IMR-90 (cell line): ENCODE data around the gene RNF186. TPM values are rescaled to one million over a fixed set of nuclear protein-coding genes. Genes with fewer than 3 reads are reported as not detected.

ENCODE experiments used
- ATAC-seq: fragments of 200-7000 bp; cut with Tn5 transposase; 2 replicates; pipeline ENCODE4 v1.9.1; 2020; ENCODE audit warnings: low read depth, mild to moderate bottlenecking, moderate library complexity
- BruUV-seq: library from RNA; stranded (reverse); fragments of 400-500 nt; replicated peaks from 2 replicates; lab custom pipeline; 2021; lab: Mats Ljungman, UMichigan
- CTCF ChIA-PET: fragments of 300-600 bp; formaldehyde crosslinking; extraction: SDS; loops from one replicate; lab custom pipeline; 2021; ENCODE audit warnings: antibody characterized with exemption; lab: Yijun Ruan, JAX
- POLR2A ChIA-PET: fragments of 300-600 bp; sonication (Branson Sonifier 250); formaldehyde crosslinking; loops from one replicate; lab custom pipeline; 2022; ENCODE audit warnings: antibody characterized with exemption; ENCODE audit not compliant: unreplicated experiment; lab: Charles Lee
- DNase-seq: peaks from one replicate; pipeline ENCODE4 v3.0.0; 2013
- H2AFZ ChIP-seq: replicated peaks from 2 replicates; pipeline ENCODE3; 2013; ENCODE audit warnings: low read length, mild to moderate bottlenecking; ENCODE audit not compliant: poor library complexity
- H2AK5ac ChIP-seq: 2 replicates; pipeline ENCODE4 v1.6.1; 2013; ENCODE audit warnings: low read depth, low read length, inconsistent platforms
- H2AK9ac ChIP-seq: replicated peaks from 2 replicates; pipeline ENCODE3; 2013; ENCODE audit warnings: mild to moderate bottlenecking, low read depth, low read length, moderate library complexity; ENCODE audit not compliant: poor library complexity
- H2BK120ac ChIP-seq: 2 replicates; pipeline ENCODE4 v1.6.1; 2013; ENCODE audit warnings: low read depth, low read length, inconsistent platforms
- H2BK15ac ChIP-seq: 3 replicates; pipeline ENCODE4 v1.6.1; 2013; ENCODE audit warnings: low read depth, low read length, inconsistent platforms
- H2BK20ac ChIP-seq: 2 replicates; pipeline ENCODE4 v1.6.1; 2013; ENCODE audit warnings: low read depth, mild to moderate bottlenecking, inconsistent platforms, low read length, moderate library complexity
- H2BK5ac ChIP-seq: 2 replicates; pipeline ENCODE4 v1.6.1; 2013; ENCODE audit warnings: mild to moderate bottlenecking, low read depth, low read length, inconsistent platforms; ENCODE audit not compliant: poor library complexity, severe bottlenecking
- H3K14ac ChIP-seq: replicated peaks from 2 replicates; pipeline ENCODE4 v1.6.1; 2013; ENCODE audit warnings: low read depth, low read length, inconsistent platforms
- H3K18ac ChIP-seq: 2 replicates; pipeline ENCODE4 v1.6.1; 2013; ENCODE audit warnings: low read depth, low read length, control low read depth
- H3K23ac ChIP-seq: 2 replicates; pipeline ENCODE4 v1.6.1; 2013; ENCODE audit warnings: low read depth, low read length, inconsistent platforms
- H3K27ac ChIP-seq: 2 replicates; pipeline ENCODE4 v1.5.1; 2013; ENCODE audit warnings: mild to moderate bottlenecking, control low read depth, low read length; ENCODE audit not compliant: insufficient read depth
- H3K27me3 ChIP-seq: 2 replicates; pipeline ENCODE4 v1.6.1; 2013; ENCODE audit warnings: low read length; ENCODE audit not compliant: control insufficient read depth, insufficient read depth
- H3K36me3 ChIP-seq: 2 replicates; pipeline ENCODE4 v1.6.1; 2013; ENCODE audit warnings: low read length, mixed read lengths; ENCODE audit not compliant: control insufficient read depth, insufficient read depth
- H3K4ac ChIP-seq: 2 replicates; pipeline ENCODE4 v1.6.1; 2013; ENCODE audit warnings: low read depth, low read length, inconsistent platforms
- H3K4me1 ChIP-seq: 2 replicates; pipeline ENCODE4 v1.6.1; 2013; ENCODE audit warnings: low read length, mixed read lengths; ENCODE audit not compliant: control insufficient read depth, insufficient read depth
- H3K4me2 ChIP-seq: 2 replicates; pipeline ENCODE4 v1.6.1; 2013; ENCODE audit warnings: low read depth, mild to moderate bottlenecking, control low read depth, low read length, moderate library complexity
- H3K4me3 ChIP-seq: 2 replicates; pipeline ENCODE4 v1.5.1; 2013; ENCODE audit warnings: low read depth, mild to moderate bottlenecking, control low read depth, low read length, moderate library complexity; ENCODE audit not compliant: insufficient read depth
- H3K56ac ChIP-seq: 2 replicates; pipeline ENCODE4 v1.6.1; 2013; ENCODE audit warnings: low read length, inconsistent platforms; ENCODE audit not compliant: insufficient read depth; ENCODE audit errors: extremely low read depth
- H3K79me1 ChIP-seq, 2 experiments: 2 replicates each; pipeline ENCODE4 v1.6.1; 2013; ENCODE audit warnings: low read length in 2 of 2, inconsistent platforms in 1 of 2, low read depth in 1 of 2
- H3K9ac ChIP-seq: 2 replicates; pipeline ENCODE4 v1.6.1; 2013; ENCODE audit warnings: low read depth, low read length, control low read depth
- H3K9me1 ChIP-seq: 2 replicates; pipeline ENCODE4 v1.6.1; 2013; ENCODE audit warnings: low read length, inconsistent platforms; ENCODE audit not compliant: insufficient read depth
- H3K9me3 ChIP-seq: 2 replicates; pipeline ENCODE4 v1.6.1; 2013; ENCODE audit warnings: low read length; ENCODE audit not compliant: control insufficient read depth, insufficient read depth
- H4K20me1 ChIP-seq: 2 replicates; pipeline ENCODE4 v1.6.1; 2013; ENCODE audit warnings: low read length, inconsistent platforms; ENCODE audit not compliant: insufficient read depth
- H4K5ac ChIP-seq: 2 replicates; pipeline ENCODE4 v1.6.1; 2013; ENCODE audit warnings: mild to moderate bottlenecking, low read depth, low read length, control low read depth
- H4K8ac ChIP-seq, 2 experiments: 2 replicates each; pipeline ENCODE4 v1.6.1; 2013; ENCODE audit warnings: low read depth in 2 of 2, low read length in 2 of 2, control low read depth in 1 of 2, inconsistent platforms in 1 of 2
- H4K91ac ChIP-seq: 2 replicates; pipeline ENCODE4 v1.6.1; 2013; ENCODE audit warnings: low read depth, low read length, inconsistent platforms; ENCODE audit not compliant: insufficient read depth
- BHLHE40 ChIP-seq: fragments of 150-350 bp; IDR thresholded peaks from 2 replicates; pipeline ENCODE4 v1.6.1; 2016; ENCODE audit warnings: mild to moderate bottlenecking, low read depth, low read length
- CEBPB ChIP-seq: IDR thresholded peaks from 2 replicates; pipeline ENCODE4 v1.6.1; 2012; ENCODE audit warnings: low read depth, low read length, improper control_type of control experiment
- CHD1 ChIP-seq: IDR thresholded peaks from 2 replicates; pipeline ENCODE4 v1.6.1; 2012; ENCODE audit warnings: low read depth, low read length, improper control_type of control experiment
- ELK1 ChIP-seq: fragments of 150-350 bp; IDR thresholded peaks from 2 replicates; pipeline ENCODE4 v1.6.1; 2016; ENCODE audit warnings: low read depth, mild to moderate bottlenecking, low read length, moderate library complexity, borderline replicate concordance
- FOS ChIP-seq: fragments of 150-350 bp; IDR thresholded peaks from 2 replicates; pipeline ENCODE4 v1.6.1; 2016; ENCODE audit warnings: low read depth, low read length
- MAFK ChIP-seq: IDR thresholded peaks from 2 replicates; pipeline ENCODE4 v1.6.1; 2012; ENCODE audit warnings: low read depth, low read length, improper control_type of control experiment
- MAZ ChIP-seq: IDR thresholded peaks from 2 replicates; pipeline ENCODE4 v1.6.1; 2012; ENCODE audit warnings: low read depth, mild to moderate bottlenecking, low read length, improper control_type of control experiment, moderate library complexity, borderline replicate concordance
- MXI1 ChIP-seq: IDR thresholded peaks from 2 replicates; pipeline ENCODE4 v1.6.1; 2012; ENCODE audit warnings: low read depth, mild to moderate bottlenecking, low read length, moderate library complexity, borderline replicate concordance
- NFE2L2 ChIP-seq: fragments of 150-350 bp; IDR thresholded peaks from 2 replicates; pipeline ENCODE4 v1.6.1; 2016; ENCODE audit warnings: low read depth, mild to moderate bottlenecking, low read length
- POLR2A ChIP-seq: IDR thresholded peaks from 2 replicates; pipeline ENCODE4 v1.6.1; 2012; ENCODE audit warnings: mild to moderate bottlenecking, low read depth, low read length
- RAD21 ChIP-seq: IDR thresholded peaks from 2 replicates; pipeline ENCODE4 v1.6.1; 2012; ENCODE audit warnings: low read length, improper control_type of control experiment
- RCOR1 ChIP-seq: IDR thresholded peaks from 2 replicates; pipeline ENCODE4 v1.6.1; 2012; ENCODE audit warnings: mild to moderate bottlenecking, low read length, improper control_type of control experiment; ENCODE audit not compliant: insufficient replicate concordance
- RFX5 ChIP-seq: IDR thresholded peaks from 2 replicates; pipeline ENCODE4 v1.8.0; 2012; ENCODE audit warnings: low read depth, mild to moderate bottlenecking, low read length, moderate library complexity
- SMC3 ChIP-seq: fragments of 150-350 bp; IDR thresholded peaks from 2 replicates; pipeline ENCODE4 v1.6.1; 2016; ENCODE audit warnings: low read depth, mild to moderate bottlenecking, antibody characterized with exemption, low read length, moderate library complexity
- dilution Hi-C: fragments of 300-500 bp; cut with HindIII; formaldehyde crosslinking; loops from one replicate; pipeline ENCODE4 v1.14.3; 2018; ENCODE audit warnings: low sequenced_read_pairs; ENCODE audit not compliant: unreplicated experiment
- in situ Hi-C: fragments of 300-500 bp; cut with MboI; formaldehyde crosslinking; loops from 3 replicates; pipeline ENCODE4 v1.14.3; 2019; ENCODE audit warnings: low sequenced_read_pairs, inconsistent platforms, mixed read lengths
- intact Hi-C: fragments of 100-400 bp; cut with micrococcal nuclease; formaldehyde crosslinking; loops from 2 replicates; pipeline ENCODE4 v1.10.0; 2022
- polyA plus RNA-seq, 3 experiments: library from polyadenylated mRNA; depleted of rRNA; stranded (reverse); fragments of >200 nt; gene quantifications; 2 replicates each; pipeline ENCODE4 v1.2.3, GENCODE V29; 2012; ENCODE audit warnings: low replicate concordance in 1 of 3
- total RNA-seq: library from RNA; depleted of rRNA; stranded (reverse); fragments of >200 nt; gene quantifications from 2 replicates; pipeline ENCODE4 v1.2.3, GENCODE V29; 2012
- TF ChIP-seq, protein P1 (sequence below): conservative IDR thresholded peaks from 2 replicates; pipeline ENCODE4 v1.5.1; 2012; ENCODE audit warnings: mild to moderate bottlenecking, low read depth, low read length, improper control_type of control experiment
- TF ChIP-seq, protein P2 (sequence below): fragments of 150-350 bp; IDR thresholded peaks from 2 replicates; pipeline ENCODE4 v1.6.1; 2017; ENCODE audit warnings: mild to moderate bottlenecking, antibody characterized with exemption, low read length, low read depth

The RNF186 gene
- total and polyA plus RNA-seq, 2 of the 4 experiments (the other 2 are of a cell fraction), result not detected

- Histone ChIP-seq H3K14ac (no peak overlapping the region), H2BK120ac (no peak overlapping the region), H3K4me1 (no peaks in the 10 kb centered on the region), H4K8ac (no peak overlapping the region), H3K18ac (no peak overlapping the region), H2BK5ac (no peak overlapping the region), H3K56ac (no peak overlapping the region), H4K5ac (no peak overlapping the region), H2BK20ac (no peak overlapping the region), H2AK9ac (no peak overlapping the region), H2AK5ac (no peak overlapping the region), H3K4me3 (no peak overlapping the region), H3K9me3 (no peaks in the 10 kb centered on the region), H4K91ac (no peak overlapping the region), H4K20me1 (no peaks in the 10 kb centered on the region), H3K9ac (no peak overlapping the region), H3K4ac (no peak overlapping the region), H2AFZ (no peak overlapping the region), H3K4me2 (no peak overlapping the region), H3K36me3 (no peaks in the 10 kb centered on the region), H3K27me3 (peaks cover 4% of the 10 kb centered on the region), H3K9me1 (no peaks in the 10 kb centered on the region), H3K27ac (no peak overlapping the region), H3K23ac (no peak overlapping the region), H2BK15ac (no peak overlapping the region), H3K79me1 (no peaks in the 10 kb centered on the region)
- ChIA-PET POLR2A (no interaction called here), CTCF (interaction anchor here (0.6 kb wide), 1 partner anchor 178 kb away, joined by 4 read pairs; no protein-coding TSS in a partner anchor)
- intact Hi-C loops, result no loop called here
- DNase-seq (no peak), ATAC-seq (no peak)
- BruUV-seq, result no TSS peak
- in situ Hi-C loops, result no loop called here
- TF ChIP-seq MXI1 (no peak), RFX5 (no peak), RAD21 (no peak), CEBPB (no peak), BHLHE40 (no peak), SMC3 (no peak), CHD1 (no peak), RCOR1 (no peak), ELK1 (no peak), MAFK (no peak), NFE2L2 (no peak), FOS (no peak), MAZ (no peak), POLR2A (no peak)
- TF ChIP-seq, protein P1, sequence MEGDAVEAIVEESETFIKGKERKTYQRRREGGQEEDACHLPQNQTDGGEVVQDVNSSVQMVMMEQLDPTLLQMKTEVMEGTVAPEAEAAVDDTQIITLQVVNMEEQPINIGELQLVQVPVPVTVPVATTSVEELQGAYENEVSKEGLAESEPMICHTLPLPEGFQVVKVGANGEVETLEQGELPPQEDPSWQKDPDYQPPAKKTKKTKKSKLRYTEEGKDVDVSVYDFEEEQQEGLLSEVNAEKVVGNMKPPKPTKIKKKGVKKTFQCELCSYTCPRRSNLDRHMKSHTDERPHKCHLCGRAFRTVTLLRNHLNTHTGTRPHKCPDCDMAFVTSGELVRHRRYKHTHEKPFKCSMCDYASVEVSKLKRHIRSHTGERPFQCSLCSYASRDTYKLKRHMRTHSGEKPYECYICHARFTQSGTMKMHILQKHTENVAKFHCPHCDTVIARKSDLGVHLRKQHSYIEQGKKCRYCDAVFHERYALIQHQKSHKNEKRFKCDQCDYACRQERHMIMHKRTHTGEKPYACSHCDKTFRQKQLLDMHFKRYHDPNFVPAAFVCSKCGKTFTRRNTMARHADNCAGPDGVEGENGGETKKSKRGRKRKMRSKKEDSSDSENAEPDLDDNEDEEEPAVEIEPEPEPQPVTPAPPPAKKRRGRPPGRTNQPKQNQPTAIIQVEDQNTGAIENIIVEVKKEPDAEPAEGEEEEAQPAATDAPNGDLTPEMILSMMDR, result no peak
- TF ChIP-seq, protein P2, sequence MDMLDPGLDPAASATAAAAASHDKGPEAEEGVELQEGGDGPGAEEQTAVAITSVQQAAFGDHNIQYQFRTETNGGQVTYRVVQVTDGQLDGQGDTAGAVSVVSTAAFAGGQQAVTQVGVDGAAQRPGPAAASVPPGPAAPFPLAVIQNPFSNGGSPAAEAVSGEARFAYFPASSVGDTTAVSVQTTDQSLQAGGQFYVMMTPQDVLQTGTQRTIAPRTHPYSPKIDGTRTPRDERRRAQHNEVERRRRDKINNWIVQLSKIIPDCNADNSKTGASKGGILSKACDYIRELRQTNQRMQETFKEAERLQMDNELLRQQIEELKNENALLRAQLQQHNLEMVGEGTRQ, result no peak
- dilution Hi-C loops, result no loop called here
These were observed 39.8 kb upstream of the RNF186 start for GRCh38 chr1:19854866-19855265.
